Mucosa of stomach (tissue), 1 donor: ENCODE measurements around the gene GCSH.

Experiments
- H3K27me3 ChIP-seq: one replicate; pipeline ENCODE4 v1.7.0; 2013; ENCODE audit warnings: mild to moderate bottlenecking, low read length; ENCODE audit not compliant: control insufficient read depth, insufficient read depth
- H3K36me3 ChIP-seq: one replicate; pipeline ENCODE4 v1.7.0; 2013; ENCODE audit warnings: low read length; ENCODE audit not compliant: control insufficient read depth, insufficient read depth
- H3K4me1 ChIP-seq: one replicate; pipeline ENCODE4 v1.7.0; 2013; ENCODE audit warnings: mild to moderate bottlenecking, low read length; ENCODE audit not compliant: control insufficient read depth, insufficient read depth
- H3K4me3 ChIP-seq: one replicate; pipeline ENCODE4 v1.7.0; 2013; ENCODE audit warnings: low read length
- H3K9ac ChIP-seq: one replicate; pipeline ENCODE4 v1.7.0; 2013; ENCODE audit warnings: mild to moderate bottlenecking, low read length, moderate library complexity
- H3K9me3 ChIP-seq: one replicate; pipeline ENCODE4 v1.7.0; 2013; ENCODE audit warnings: mild to moderate bottlenecking, low read length, moderate library complexity; ENCODE audit not compliant: control insufficient read depth
- donor health status: Pancreatic carcinoma.

The GCSH gene

GRCh38 chr16:81067166-81067565, 29.0 kb downstream of the GCSH start:
- Histone ChIP-seq H3K9me3 (no peaks in the 10 kb centered on the region), H3K4me1 (no peaks in the 10 kb centered on the region), H3K9ac (no peak overlapping the region), H3K36me3 (no peaks in the 10 kb centered on the region), H3K4me3 (no peak overlapping the region), H3K27me3 (no peaks in the 10 kb centered on the region)

- Histone ChIP-seq H3K4me3 (no peak overlapping the region), H3K27me3 (no peaks in the 10 kb centered on the region), H3K9me3 (no peaks in the 10 kb centered on the region), H3K36me3 (no peaks in the 10 kb centered on the region), H3K9ac (no peak overlapping the region), H3K4me1 (no peaks in the 10 kb centered on the region)
Measured at GRCh38 chr16:81066681-81067080, 29.5 kb downstream of the GCSH start.

GRCh38 chr16:81061871-81062608, 34.2 kb downstream of the GCSH start:
- Histone ChIP-seq H3K4me1 (no peaks in the 10 kb centered on the region), H3K4me3 (no peak overlapping the region), H3K27me3 (no peaks in the 10 kb centered on the region), H3K36me3 (no peaks in the 10 kb centered on the region), H3K9ac (no peak overlapping the region), H3K9me3 (no peaks in the 10 kb centered on the region)

- no peaks in the 10 kb centered on the region for H3K36me3 ChIP-seq
- no peaks in the 10 kb centered on the region for H3K4me1 ChIP-seq
- no peaks in the 10 kb centered on the region for H3K27me3 ChIP-seq
- no peak overlapping the region for H3K9ac ChIP-seq
- no peaks in the 10 kb centered on the region for H3K9me3 ChIP-seq
- H3K4me3 ChIP-seq, result no peak overlapping the region
Measured at GRCh38 chr16:81061307-81061640, 34.9 kb downstream of the GCSH start.

GRCh38 chr16:81060576-81061306, 35.5 kb downstream of the GCSH start:
- Histone ChIP-seq H3K4me1 (no peaks in the 10 kb centered on the region), H3K27me3 (no peaks in the 10 kb centered on the region), H3K9ac (no peak overlapping the region), H3K36me3 (no peaks in the 10 kb centered on the region), H3K4me3 (no peak overlapping the region), H3K9me3 (no peaks in the 10 kb centered on the region)

GRCh38 chr16:81053761-81054160, 42.4 kb downstream of the GCSH start:
- H3K4me1 ChIP-seq, result no peaks in the 10 kb centered on the region
- H3K4me3 ChIP-seq, result no peak overlapping the region
- no peak overlapping the region for H3K9ac ChIP-seq
- H3K27me3 ChIP-seq, result no peaks in the 10 kb centered on the region
- H3K36me3 ChIP-seq, result no peaks in the 10 kb centered on the region
- H3K9me3 ChIP-seq, result no peaks in the 10 kb centered on the region

- no peaks in the 10 kb centered on the region for H3K36me3 ChIP-seq
- H3K4me3 ChIP-seq, result no peak overlapping the region
- H3K27me3 ChIP-seq, result no peaks in the 10 kb centered on the region
- no peak overlapping the region for H3K9ac ChIP-seq
- H3K9me3 ChIP-seq, result no peaks in the 10 kb centered on the region
- no peaks in the 10 kb centered on the region for H3K4me1 ChIP-seq
Measured at GRCh38 chr16:81042821-81043220, 53.4 kb downstream of the GCSH start.

- H3K36me3 ChIP-seq, result no peaks in the 10 kb centered on the region
- no peak overlapping the region for H3K9ac ChIP-seq
- no peaks in the 10 kb centered on the region for H3K27me3 ChIP-seq
- H3K4me1 ChIP-seq, result peaks cover 6% of the 10 kb centered on the region
- H3K9me3 ChIP-seq, result no peaks in the 10 kb centered on the region
- no peak overlapping the region for H3K4me3 ChIP-seq
Measured at GRCh38 chr16:81041696-81042095, 54.5 kb downstream of the GCSH start.

GRCh38 chr16:81040842-81041241, 55.4 kb downstream of the GCSH start:
- Histone ChIP-seq H3K9me3 (no peaks in the 10 kb centered on the region), H3K36me3 (no peaks in the 10 kb centered on the region), H3K4me1 (peaks cover 6% of the 10 kb centered on the region), H3K9ac (no peak overlapping the region), H3K27me3 (no peaks in the 10 kb centered on the region), H3K4me3 (no peak overlapping the region)

GRCh38 chr16:81040131-81040530, 56.1 kb downstream of the GCSH start:
- Histone ChIP-seq H3K9ac (no peak overlapping the region), H3K27me3 (no peaks in the 10 kb centered on the region), H3K4me1 (peaks cover 6% of the 10 kb centered on the region), H3K9me3 (no peaks in the 10 kb centered on the region), H3K36me3 (no peaks in the 10 kb centered on the region), H3K4me3 (no peak overlapping the region)

- H3K27me3 ChIP-seq, result no peaks in the 10 kb centered on the region
- no peaks in the 10 kb centered on the region for H3K36me3 ChIP-seq
- H3K9me3 ChIP-seq, result no peaks in the 10 kb centered on the region
- peak overlapping the region; percentile 64 for H3K9ac ChIP-seq
- peaks cover 6% of the 10 kb centered on the region for H3K4me1 ChIP-seq
- H3K4me3 ChIP-seq, result peak overlapping the region; percentile 67
Measured at GRCh38 chr16:81036751-81037350, 59.3 kb downstream of the GCSH start.

GRCh38 chr16:81035975-81036750, 60.0 kb downstream of the GCSH start:
- H3K36me3 ChIP-seq, result no peaks in the 10 kb centered on the region
- H3K4me3 ChIP-seq, result peak overlapping the region; percentile 67
- H3K27me3 ChIP-seq, result no peaks in the 10 kb centered on the region
- no peaks in the 10 kb centered on the region for H3K9me3 ChIP-seq
- peak overlapping the region; percentile 64 for H3K9ac ChIP-seq
- peaks cover 6% of the 10 kb centered on the region for H3K4me1 ChIP-seq
